Neutrophil (primary cell): Measurements from ENCODE around the gene ANP32E.

Experiments used
- H3K27ac ChIP-seq: fragments of 200-600 bp; sonication (generic); 2 replicates; pipeline ENCODE4 v1.5.1; 2016; ENCODE audit warnings: mild to moderate bottlenecking, moderate library complexity
- H3K27me3 ChIP-seq: fragments of 200-600 bp; sonication (generic); 2 replicates; pipeline ENCODE4 v1.6.0; 2016; ENCODE audit warnings: mild to moderate bottlenecking
- H3K36me3 ChIP-seq: fragments of 200-600 bp; sonication (generic); 2 replicates; pipeline ENCODE4 v1.5.1; 2017
- H3K4me1 ChIP-seq, 2 experiments: fragments of 200-600 bp in 1 of 2; sonication (generic) in 1 of 2; 1 replicate in 1 of 2; 2 replicates in 1 of 2; pipeline versions ENCODE4 v1.5.1 to v1.6.1; 2013 to 2016; ENCODE audit warnings: low read depth in 1 of 2, low read length in 1 of 2, mild to moderate bottlenecking in 1 of 2, moderate library complexity in 1 of 2; ENCODE audit not compliant: control insufficient read depth in 1 of 2, insufficient read depth in 1 of 2
- H3K4me3 ChIP-seq, 2 experiments: fragments of 200-600 bp in 1 of 2; sonication (generic) in 1 of 2; 1 replicate in 1 of 2; 2 replicates in 1 of 2; pipeline ENCODE4 v1.5.1; 2013 to 2016; ENCODE audit warnings: low read depth in 1 of 2, low read length in 1 of 2, mild to moderate bottlenecking in 1 of 2, moderate library complexity in 1 of 2
- H3K9me3 ChIP-seq: fragments of 200-600 bp; sonication (generic); 2 replicates; pipeline ENCODE4 v1.5.1; 2016
- TF ChIP-seq, protein P1 (sequence below): fragments of 200-600 bp; sonication (generic); IDR thresholded peaks from 2 replicates; pipeline ENCODE4 v1.5.1; 2016; ENCODE audit warnings: antibody characterized with exemption

ANP32E gene

DNA sequence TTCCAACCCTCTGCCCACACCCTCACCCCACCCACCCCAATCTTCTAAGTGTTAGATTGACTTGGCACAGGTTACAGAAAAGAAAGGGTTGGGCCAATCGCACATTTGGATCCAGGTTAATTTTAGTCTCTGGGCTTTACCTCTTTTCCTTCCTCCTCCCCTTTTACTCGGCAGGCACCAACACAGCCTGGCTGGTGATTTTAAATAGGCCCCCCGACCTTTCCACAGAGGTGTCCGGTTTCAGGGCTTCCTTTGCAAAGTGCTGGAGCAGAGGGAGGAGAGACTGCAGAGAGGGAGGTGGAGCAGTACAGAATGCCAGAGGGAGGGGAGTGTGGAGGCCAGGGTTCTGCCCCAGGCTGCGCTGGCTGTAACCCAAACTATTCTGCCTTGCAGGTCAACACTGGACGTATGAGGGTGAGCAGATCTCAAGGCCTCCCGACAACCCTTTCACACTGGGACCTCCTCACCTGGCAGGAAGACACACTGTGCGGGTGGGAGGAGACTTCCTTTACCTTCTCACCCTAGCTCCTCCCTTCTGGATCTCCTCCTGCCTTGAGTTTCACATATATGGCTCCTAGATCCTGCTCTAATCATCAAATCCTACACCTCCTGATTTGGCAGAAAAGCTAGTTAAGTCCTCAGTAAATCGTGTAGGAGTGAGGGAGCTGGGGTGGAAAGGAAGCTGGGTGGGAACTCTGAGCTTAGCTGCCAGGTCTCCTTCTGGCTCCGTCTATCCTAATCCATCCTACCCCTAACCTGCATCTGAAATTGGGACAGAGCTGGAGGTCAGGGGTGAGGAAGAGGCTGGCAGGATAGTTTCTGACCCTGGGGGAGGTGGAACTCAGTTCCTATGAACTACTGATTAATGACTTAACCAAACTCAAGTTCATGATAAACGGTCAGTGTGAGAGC lies 24.1 kb upstream of the ANP32E start:
- Histone ChIP-seq H3K4me1 (peaks cover 34 to 36% of the 10 kb centered on the region in 2 experiments), H3K36me3 (peaks cover 11% of the 10 kb centered on the region), H3K27ac (no peak overlapping the region), H3K4me3 (no peak overlapping the region), H3K27me3 (peaks cover 33% of the 10 kb centered on the region), H3K9me3 (no peaks in the 10 kb centered on the region)
- TF ChIP-seq, protein P1, sequence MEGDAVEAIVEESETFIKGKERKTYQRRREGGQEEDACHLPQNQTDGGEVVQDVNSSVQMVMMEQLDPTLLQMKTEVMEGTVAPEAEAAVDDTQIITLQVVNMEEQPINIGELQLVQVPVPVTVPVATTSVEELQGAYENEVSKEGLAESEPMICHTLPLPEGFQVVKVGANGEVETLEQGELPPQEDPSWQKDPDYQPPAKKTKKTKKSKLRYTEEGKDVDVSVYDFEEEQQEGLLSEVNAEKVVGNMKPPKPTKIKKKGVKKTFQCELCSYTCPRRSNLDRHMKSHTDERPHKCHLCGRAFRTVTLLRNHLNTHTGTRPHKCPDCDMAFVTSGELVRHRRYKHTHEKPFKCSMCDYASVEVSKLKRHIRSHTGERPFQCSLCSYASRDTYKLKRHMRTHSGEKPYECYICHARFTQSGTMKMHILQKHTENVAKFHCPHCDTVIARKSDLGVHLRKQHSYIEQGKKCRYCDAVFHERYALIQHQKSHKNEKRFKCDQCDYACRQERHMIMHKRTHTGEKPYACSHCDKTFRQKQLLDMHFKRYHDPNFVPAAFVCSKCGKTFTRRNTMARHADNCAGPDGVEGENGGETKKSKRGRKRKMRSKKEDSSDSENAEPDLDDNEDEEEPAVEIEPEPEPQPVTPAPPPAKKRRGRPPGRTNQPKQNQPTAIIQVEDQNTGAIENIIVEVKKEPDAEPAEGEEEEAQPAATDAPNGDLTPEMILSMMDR = no peak

DNA sequence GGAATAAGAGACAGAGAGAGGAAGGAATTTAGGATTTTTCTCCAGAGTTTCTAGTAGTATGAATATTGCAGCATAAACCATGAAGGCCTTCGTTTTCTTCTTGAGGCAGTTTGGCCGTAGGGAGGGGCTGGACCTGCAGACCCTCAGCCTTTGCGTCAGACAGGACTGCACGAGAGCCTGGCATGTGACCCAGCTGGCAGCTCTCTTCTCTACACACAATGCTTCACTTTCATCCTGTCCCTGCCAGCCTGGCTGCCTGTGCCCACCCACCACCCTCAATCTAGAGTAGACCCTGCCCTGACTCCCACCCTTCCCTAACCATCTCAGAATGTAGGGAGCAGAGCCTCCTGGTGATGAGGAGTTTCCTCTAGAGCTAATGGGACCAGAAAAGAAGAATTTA lies 23.3 kb upstream of the ANP32E start:
- peaks cover 3% of the 10 kb centered on the region for H3K36me3 ChIP-seq
- no peaks in the 10 kb centered on the region for H3K9me3 ChIP-seq
- peaks cover 27 to 30% of the 10 kb centered on the region in 2 experiments for H3K4me1 ChIP-seq
- TF ChIP-seq, protein P1 = no peak
- no peak overlapping the region for H3K27ac ChIP-seq
- H3K27me3 ChIP-seq = peaks cover 33% of the 10 kb centered on the region
- no peak overlapping the region for H3K4me3 ChIP-seq

- TF ChIP-seq, protein P1 = no peak
- no peak within 1 kb of the TSS for H3K27ac ChIP-seq
- peaks cover 33% of the 10 kb centered on the region for H3K27me3 ChIP-seq
- no peaks in the 10 kb centered on the region for H3K36me3 ChIP-seq
- no peaks in the 10 kb centered on the region for H3K9me3 ChIP-seq
- H3K4me3 ChIP-seq = no peak within 1 kb of the TSS
- peaks cover 26 to 30% of the 10 kb centered on the region in 2 experiments for H3K4me1 ChIP-seq
These were observed 22.0 kb upstream of the ANP32E start, which contains the start of gene CA14 for GRCh38 chr1:150257624-150258585. CA14 (plus strand) TSS chr1:150257774; CDS start chr1:150258129, 355 bp downstream.

GRCh38 chr1:150256554-150257341 lies 20.8 kb upstream of the ANP32E start:
- Histone ChIP-seq H3K9me3 (no peaks in the 10 kb centered on the region), H3K36me3 (no peaks in the 10 kb centered on the region), H3K4me3 (peak overlapping the region in 1 of 2 experiments; percentile 33), H3K27ac (peak overlapping the region; percentile 59), H3K4me1 (peaks cover 26 to 30% of the 10 kb centered on the region in 2 experiments), H3K27me3 (peaks cover 33% of the 10 kb centered on the region)
- TF ChIP-seq, protein P1 = no peak

DNA sequence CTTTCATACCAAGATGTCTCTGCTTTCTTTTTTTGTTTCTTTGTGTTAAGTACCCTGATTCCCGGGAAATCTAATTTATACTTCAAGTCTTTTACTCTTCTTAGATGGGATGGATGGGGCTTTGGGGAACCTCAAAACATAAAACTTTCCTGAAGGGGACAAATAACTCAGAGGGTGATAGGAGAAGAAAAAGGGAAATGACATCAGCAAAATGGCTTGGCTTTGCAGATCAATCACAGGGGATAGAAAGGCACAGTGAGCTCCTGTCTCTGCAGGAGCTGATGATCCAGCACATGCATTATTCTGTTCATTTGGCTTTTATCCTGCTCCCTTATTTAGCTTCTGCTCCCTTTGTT lies 20.3 kb upstream of the ANP32E start:
- Histone ChIP-seq H3K4me1 (peaks cover 26 to 30% of the 10 kb centered on the region in 2 experiments), H3K27ac (peak overlapping the region; percentile 59), H3K9me3 (no peaks in the 10 kb centered on the region), H3K36me3 (no peaks in the 10 kb centered on the region), H3K27me3 (peaks cover 33% of the 10 kb centered on the region), H3K4me3 (peak overlapping the region; percentile 33 to 44)
- TF ChIP-seq, protein P1 = no peak
